IPS DF 19.7 (cell line): Measurements from ENCODE around the gene COL4A1.

Source experiments
- DNase-seq: peaks from one replicate; pipeline ENCODE4 v3.0.0-alpha.2; 2013; ENCODE audit warnings: low read depth, low spot score

COL4A1 gene

DNA sequence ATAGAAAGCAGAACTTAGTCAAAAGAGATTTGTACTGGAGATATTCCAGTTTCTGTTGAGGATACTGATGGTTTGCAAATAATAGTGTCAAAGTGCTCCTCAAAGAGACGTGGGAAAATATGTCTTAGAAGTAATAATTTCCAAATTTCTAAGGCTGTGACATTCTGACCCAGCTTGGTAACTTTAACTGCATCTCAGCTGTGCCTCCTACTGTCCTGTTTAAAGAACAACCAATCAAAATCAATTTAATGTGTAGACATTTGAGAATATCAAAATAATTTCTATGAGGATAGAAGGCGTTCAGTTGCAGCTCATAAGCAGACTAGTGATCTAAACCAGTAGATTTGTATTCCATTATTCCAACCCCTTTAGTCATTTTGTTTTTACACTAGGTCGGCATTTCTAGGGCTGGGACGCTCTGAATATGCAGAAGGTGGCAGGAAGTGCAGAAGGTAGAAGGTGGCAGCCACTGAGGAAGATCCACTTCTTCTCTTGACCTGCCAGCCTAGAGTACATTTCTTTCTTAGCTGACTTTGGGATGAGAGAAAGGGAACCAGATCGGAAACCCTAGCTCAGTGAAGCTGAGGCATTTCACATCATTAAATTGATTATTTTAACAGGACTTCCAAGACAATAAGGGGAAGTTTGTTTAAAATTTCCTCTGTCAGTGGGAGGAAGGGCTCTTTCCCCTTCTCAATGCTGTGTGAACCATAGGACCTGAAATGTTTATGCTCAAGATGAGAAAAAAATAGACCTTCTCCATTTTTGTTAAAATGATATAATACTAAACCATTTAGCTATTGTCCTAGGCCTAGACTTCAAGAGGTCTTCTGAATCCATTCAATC lies 67.5 kb downstream of the COL4A1 start:
- DNase-seq: no peak

DNA sequence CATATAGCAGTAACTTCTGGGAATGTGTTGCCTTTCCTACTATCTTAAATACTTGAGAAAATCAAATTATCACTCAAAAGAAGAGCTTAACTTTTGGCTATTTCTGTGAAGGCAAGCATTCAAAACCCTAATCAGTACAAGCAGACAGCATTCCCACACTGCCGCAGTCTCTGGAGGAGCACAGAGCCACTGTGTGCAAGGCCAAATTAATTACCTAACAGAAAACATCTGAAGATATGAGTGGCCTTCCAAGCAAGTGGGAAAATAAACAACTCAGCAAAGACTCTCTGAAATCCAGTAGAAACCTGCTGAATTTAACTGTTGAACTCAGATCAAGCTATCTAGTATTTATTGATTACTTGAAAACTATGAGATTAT lies 68.2 kb downstream of the COL4A1 start:
- no peak for DNase-seq

DNA sequence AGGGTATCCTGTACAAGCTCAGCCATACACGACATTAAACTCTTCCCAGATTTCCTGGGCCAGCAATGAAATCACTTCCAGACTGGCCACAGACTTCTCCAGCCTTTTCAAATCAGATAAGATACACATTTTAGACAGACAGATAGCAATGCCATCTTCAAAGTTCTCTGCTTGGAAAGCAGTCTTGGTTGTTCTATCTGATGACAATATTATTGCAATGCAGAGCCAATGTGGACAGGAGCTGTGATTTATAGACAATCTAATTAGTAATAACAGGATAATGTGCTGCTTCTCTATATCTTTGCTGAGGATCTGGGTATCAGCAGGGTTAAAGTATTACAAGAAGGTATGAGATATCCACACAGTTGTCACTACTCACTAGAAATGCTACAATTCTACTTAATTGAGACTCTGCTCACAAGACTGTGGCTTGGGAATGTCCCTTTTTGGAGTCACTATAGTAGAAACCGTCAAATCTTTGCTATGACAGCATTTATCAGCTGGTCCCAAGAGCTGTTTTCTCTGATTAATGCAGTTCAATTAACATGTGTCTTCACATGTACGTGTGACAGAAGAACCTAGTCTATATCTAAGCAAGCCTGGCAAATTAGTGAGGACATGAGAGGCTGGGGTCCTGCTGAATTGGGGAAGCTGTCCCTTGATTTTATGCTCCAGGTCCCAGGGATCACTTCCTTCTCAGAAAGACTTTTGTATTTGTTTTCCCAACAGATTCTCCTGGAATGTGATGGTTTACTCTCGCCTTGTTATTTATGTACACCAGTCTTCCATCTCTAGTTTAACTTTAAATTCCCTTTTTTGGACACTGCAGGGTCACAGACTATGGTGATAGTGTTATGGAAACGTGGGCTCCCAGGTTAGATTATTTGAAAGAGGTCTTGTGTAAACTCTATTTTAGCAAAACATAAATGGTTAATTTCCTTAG lies 68.8 kb downstream of the COL4A1 start:
- no peak for DNase-seq

DNA sequence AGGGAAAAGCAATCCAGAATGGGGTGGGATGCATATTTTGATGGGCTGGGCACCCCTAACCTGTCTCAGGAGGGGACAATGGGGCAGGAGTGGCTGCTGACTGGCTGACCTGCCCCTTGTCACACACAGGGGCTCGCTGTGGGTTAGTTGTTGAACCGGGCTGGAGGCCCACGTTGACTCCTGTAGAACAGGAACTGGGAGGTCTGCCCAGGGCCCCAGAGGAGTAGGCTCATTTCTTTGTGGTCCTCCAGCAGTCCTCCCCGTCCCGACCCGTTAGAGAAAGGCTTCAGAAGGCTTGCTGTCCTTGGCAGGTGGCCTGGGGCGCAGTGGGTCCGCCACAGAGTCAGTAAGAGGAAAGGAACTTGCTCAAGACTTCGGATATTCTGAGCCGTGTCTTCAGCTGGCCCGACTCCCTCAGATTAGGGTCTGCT lies 70.1 kb downstream of the COL4A1 start:
- no peak for DNase-seq

DNA sequence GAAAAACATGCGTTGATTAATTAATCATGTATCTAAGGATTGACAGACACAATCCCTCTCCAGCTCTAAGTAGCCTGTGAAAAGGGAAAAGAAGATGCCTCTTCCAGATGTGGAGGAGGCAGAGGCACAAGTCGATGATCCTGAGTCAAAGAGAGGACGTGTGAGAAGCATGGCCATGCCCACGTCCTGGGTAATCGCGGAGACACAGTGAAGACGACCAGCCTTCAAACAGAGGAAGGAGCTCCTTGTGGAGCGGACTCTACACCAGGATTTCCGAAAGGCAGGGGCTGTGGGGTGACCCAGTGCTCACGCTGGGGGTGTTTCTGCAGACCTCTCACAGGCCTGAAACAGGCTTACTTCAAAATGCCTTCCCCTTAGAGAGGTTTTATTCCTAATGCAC lies 70.5 kb downstream of the COL4A1 start:
- no peak for DNase-seq

DNA sequence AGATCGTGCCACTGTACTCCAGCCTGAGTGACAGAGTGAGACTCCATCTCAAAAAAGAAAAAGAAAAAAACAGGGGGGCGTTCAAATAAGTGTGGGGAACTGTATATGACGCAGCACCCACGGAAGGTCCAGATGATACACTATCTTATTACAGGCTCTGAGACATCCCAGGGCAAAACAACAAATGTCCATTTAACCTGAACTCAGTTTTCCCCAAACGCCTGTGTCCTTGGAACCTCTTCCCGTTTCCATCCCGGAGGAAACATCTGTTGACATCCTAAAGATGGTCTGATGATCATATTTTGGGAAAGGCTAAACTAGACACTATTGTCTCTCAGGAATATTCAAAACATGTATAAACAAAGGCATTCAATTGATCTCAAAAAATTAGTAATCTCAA lies 72.4 kb downstream of the COL4A1 start:
- DNase-seq: no peak

DNA sequence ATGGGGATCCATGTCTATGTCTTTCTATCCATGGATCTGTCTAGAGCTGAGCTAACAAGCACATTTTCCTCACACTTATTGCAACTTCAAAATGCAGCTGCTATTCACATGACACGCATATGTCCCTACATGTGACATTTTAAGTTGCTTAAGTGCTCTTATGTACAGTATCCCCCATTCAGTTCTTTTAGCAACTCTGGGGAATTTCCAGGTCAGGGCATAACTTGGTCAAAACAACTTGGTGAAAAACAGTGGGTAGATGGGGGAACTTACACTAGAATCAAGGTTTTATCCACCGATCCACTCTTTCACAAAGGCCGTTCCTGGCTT lies 73.0 kb downstream of the COL4A1 start:
- no peak for DNase-seq

DNA sequence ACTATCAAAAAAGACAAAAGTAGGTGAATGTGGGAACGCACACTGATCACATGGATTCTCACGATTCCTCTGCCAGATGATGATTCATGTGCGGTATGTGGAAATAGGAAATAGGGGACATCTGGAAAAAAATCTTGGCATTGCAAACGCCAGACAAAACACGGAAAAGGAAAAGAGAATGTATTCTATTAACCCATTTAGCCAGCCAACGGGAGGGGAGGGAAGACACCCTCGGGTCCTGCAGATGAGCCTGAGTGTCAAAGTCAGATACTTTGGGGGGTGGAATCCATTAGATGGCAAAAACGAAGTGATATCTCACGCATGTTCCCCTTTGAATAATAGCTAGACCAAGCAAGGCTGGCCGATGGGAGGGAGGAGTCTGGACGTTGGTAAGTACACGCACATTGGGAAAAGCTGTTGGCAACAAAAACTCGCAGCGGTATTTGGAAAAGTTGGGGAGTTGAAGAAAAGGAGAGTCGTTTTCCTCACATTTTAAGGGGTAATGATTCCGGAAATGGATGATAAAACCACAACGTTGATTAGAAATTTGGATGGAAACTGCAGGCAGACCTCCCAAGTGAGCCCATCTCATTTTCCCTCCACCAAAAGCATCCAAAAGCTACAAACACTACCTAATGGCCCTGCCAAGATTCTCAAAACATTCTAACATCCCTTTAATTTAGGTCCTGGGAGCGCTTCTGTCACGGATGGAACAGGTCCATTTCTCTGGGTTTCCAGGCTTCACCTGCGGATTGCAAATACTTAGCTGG lies 73.6 kb downstream of the COL4A1 start:
- DNase-seq: no peak

DNA sequence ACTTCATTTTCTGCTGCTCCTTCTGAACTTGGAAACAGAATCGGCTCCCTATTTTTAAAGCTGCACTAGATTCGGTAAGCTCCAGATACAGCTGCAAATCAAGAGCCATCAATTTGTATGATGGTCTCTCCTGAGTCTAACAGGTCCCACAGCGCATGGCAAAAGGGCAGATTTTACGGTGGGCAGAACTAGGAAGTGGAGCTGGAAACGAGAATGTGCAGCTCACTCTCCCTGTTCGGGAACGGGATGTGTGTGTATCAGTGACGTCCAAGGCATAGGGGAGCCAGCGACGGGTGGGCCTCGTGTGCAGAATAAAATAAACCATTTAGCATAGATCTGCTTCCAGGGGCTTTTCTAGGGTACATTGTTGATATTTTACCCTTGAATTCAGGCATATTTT lies 74.2 kb downstream of the COL4A1 start:
- DNase-seq: no peak

DNA sequence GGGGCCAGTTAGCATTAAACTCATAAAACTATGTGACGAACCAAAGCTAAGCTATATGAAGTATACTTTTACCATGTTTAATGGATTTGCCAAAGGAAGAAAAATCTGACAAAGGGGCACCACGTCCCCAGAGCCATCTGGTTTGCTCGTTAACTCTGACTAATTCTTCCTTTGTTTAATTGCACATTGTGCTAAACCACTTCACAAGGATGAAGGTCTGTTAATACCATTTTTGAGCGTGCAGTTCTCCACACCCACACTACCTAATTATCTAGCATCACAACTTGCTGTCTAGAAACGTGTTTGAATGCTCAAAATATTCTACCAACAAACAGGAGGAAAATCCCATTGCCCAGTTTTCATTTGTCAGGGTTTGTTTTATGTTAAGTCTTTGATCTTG lies 74.8 kb downstream of the COL4A1 start:
- DNase-seq: no peak

DNA sequence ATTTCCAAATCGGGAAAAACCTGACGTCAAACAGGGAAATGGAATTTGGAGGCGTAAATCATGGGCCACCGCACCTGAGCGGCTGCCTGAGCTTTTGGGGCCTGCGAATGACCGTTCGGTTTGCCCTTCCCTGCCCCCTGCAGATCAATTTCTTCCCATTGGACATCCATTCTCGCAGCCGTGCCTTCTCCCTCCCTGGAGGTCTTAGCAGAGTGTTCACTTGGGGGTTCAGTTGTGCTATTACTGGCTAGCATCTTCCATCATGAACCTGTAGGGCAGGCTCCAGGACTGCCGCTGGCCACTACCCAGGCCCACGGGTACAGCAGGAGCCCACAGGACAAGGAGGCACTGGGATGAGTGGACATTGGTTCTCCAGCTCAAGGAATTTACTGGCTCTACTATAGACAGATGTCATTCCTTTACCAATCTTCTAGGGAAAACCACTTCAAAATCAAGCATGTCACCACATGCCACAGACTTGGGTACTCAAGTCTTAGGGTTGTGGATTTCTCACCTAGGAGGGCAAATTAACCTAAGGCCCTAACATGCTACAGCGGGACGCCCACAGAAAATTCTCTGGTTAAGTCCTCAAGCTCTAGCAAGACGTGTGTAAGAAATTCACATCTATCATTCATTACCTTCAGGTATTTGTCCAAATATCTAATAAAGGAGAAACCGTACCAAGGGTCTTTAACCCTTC lies 75.5 kb downstream of the COL4A1 start:
- no peak for DNase-seq

DNA sequence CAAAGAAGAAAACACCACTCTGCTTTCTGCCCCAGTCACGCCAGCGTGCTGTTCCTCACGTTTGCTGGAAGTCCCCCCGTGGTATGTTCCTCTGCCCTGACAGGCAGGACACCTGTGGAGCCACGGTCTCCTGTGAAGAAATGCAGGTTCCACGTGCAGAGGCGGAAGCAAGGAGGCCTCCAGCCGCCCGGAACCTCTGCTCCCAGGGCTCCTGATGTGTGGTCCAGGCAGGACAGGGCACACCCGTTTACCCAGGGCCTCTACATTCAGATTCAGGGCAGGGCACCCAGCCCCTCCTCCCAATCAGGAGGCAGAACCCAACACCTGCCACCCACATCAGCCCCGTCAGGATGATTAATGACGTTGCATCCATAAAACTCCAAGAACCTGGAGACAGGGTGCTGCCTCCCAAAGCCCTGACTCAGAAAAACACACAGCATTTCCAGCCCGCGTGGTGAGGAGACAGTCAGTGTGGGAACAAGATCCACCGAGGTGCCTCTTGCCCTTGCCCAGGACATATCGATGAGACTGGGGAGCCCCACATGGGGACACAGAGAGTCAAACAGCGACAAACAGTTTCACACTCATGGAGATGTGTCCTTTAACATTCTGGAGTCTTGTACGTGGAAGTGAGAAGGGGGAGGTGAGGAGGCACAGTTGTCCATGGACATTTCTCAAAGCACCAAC lies 76.2 kb downstream of the COL4A1 start:
- no peak for DNase-seq

DNA sequence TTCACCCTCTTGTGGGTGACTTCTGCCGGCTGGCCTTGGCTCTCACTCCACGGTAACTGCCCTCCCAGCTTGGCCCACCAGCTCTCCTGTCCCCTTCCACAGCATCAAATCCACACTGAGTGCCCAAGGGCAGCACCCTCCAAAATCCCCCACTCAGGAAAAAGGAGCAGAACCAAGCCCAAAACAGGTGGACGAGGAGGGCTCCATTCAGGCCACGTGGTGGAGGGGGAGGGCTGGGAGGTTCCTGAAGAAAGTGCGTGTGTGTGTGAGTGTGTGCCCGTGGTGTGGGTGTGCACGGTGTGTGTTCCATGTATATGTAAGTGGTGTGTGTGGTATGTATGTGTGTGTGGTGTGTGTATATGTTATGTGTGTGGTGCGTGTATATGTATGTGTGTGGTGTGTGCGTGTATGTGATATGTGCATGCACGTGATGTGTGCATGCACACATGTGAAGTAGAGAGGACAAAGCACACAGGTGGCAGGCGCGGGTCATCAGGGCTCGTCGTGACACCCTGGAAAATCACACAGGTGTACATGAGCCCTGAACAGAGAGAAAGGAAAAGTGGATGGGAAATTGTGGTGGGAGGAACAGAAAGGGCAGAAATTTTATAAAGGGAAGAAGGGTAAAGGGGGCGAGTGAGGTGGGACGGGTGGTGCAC lies 76.9 kb downstream of the COL4A1 start:
- DNase-seq: no peak

DNA sequence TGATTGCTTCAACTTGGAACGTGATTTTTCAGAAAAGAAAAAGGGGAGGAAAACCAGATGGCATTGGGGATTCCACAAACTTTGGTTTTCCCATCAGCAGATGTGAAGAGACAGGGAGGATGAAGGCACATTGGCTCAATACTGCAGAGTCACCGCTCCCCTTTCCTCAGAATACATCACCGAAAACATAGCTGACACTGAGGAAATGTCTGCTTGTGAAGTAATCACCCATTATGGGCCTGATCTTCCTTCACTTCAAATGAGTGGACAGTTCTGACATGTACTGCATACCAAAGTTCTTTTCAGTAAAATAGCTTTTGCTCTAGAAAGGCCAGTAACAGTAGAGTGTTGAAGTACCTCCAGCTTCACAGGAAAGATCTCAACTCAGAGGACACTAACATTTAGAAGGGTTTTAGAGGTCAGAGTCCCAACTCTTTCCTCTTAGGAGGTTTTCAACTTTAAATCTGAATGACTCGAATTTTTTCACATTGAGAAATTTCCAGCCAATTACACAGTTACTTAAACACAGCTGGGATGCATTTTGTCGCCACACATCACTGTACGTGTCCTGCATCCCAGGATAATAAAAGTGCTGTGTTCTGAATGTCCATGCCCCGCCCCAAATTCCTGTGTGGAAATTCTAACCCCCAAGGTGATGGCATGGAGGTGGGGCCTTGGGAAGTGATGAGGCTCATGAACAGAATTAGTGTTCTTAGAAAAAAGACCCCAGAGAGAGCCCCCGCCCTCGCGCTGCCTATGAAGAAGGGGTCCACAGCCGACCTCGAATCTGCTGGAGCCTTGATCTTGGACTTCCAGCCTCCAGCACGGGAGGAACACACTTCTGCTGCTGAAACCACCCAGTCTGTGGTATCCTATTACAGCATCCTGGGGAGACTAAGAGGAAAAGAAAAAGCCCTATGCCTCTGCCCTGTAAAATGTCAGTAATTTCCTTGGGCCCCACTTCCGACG lies 77.7 kb downstream of the COL4A1 start:
- no peak for DNase-seq

DNA sequence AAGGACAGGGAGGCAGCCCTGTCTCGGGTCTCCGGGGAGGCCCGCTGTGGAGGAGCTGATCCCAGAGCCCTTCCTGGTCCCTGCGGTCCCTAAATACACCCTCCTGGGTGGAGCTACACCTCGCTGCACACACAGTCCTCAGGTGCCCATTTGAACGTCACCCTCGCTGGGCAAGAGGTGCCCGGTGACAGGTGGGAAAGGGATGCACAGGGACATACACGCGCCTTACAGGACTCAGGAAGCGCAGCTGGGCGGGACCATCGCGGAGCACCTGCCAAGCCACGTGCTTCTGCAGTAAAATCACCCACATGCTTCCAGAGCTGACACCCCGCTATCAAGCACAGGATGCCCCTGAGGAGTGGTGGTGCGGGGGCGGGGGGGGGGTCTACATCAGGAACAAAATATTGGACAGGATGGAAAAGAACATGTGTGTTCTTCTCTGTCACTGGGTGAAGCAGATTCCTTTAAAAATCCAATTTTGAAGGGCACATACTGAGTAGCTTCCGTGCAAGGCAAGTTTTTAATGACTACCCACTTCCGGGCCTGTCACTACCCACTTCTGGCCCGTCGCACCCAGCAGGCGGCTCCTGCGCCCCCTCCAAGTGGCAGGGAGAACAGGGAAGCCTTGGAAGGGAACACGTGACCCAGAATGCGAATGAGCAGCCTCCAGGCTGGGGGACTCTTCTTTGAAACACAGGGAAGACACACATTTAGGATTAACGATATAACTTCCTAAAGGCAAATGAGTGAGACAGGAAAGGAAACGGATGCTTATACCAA lies 78.9 kb downstream of the COL4A1 start:
- no peak for DNase-seq

DNA sequence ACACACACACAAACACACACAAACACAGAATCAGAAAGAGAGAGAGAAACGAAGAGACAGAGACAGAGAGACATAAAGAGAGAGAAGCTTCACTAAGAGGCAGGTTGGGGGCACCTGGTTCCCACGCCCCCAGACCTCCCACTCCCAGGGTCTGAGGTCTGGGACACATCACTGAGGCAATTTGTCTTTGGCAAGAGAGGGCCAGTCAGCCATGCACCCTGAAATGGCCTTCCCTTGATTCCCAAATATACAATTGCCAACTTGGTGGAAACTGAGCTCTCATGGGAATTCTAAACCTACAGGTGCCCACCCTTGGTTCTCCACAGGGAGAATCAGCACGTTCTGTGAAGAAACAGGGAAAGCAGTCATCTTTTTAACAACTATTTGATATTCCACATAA lies 79.5 kb downstream of the COL4A1 start:
- no peak for DNase-seq

DNA sequence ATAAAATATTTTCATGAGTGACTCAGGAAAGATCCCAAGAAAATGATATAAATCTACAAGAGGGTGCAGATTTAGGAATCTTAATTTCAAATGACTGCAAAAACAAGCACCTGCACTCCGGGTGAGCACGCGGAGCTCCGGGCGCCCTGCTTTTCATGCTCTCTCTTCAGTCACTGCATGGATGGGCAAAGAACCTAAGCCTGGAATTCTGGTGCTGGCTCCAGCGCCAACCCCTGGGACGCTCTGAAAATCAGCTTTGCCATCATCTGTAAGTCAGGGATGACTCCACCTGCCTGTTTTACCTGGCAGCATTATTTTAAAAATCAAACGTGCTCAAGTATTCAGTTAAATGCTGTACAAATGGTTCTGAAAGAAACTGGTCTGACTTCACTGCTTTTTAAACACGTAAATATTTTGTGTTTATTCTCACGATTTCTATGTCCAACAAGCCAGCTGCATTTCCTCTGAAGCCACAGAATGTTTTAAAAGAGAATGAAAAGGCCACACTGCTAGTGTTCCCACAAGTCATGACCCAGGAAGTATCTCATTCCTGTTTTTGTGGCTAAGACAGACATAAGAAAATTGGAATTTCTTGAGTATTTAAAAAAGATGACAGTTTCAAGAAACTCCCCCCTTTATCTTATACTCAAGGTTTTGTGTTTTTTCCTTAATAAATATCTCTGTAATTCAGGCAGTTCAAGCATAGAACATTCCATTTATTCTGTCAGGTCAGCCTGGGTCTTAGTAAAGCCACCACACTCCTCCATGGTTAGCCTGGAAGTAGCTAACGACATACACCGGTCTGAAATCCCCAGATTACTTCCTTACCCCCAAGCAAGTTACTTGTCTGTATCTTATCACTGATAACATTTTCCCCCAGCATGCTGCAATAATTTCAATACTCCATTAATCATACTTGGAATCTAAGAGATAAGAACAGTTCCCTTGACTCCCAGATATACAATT lies 81.1 kb downstream of the COL4A1 start:
- no peak for DNase-seq
